Left renal pelvis (tissue), 4 donors: ENCODE measurements around the gene TTLL8. TPM values are rescaled to one million over a fixed set of nuclear protein-coding genes. Genes with fewer than 3 reads are reported as not detected.
"Not testable (repeated sequence)": the region's sequence is repeated elsewhere in the genome, so short reads cannot be mapped to it uniquely, and the experiment has no call there.

Experiments used
- DNase-seq, 4 donors: peaks; one replicate each; pipeline ENCODE4 v3.0.0-alpha.2; 2013; ENCODE audit warnings: low read depth in 4 of 4, low spot score in 3 of 4
- polyA plus RNA-seq, 4 donors: library from polyadenylated mRNA; unstranded; fragments of 120-200 nt; gene quantifications; one replicate each; pipeline ENCODE4 v1.2.1, GENCODE V29; 2013; ENCODE audit not compliant: insufficient read length in 4 of 4

TTLL8 gene
- polyA plus RNA-seq, 4 donors = 0.05 TPM; not detected in 3

DNA sequence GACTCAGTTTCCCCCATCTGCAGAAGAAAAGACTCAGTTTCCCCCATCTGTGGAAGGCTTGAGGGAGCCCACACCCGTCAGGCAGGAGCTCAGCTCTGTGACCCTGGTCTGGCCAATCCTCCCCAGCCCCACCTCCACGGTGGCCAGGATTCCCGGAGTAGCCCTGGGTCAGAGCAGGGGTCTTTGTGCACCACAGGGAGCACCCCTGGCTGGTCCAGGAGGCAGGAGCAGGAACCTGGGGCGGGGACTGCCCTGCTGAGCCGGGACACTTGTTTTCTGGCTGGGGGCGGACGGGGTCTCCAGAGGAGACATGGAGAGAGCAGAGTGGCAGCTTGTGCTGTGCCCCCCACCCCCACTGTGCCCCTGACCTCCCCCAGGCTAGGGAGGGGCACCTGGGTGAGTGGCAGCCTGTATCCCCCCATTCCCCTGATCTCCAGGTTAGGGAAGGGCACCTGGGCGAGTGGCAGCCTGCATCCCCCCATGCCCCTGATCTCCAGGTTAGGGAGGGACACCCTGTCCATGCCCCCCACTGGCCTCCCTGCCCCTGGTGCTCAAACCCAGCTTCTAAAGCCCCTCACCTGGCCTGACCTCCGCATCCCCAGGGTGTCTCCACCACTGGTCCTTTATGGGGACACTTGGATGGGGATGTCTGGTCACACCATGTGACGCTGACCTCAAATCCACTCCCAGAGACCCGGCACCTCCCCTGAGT is 64.3 kb downstream of the TTLL8 start:
- no peak for DNase-seq

- DNase-seq = no peak
These were observed 65.0 kb downstream of the TTLL8 start for GRCh38 chr22:49992921-49993648.

- no peak for DNase-seq
These were observed 66.1 kb downstream of the TTLL8 start for GRCh38 chr22:49991907-49992533.

- no peak for DNase-seq
These were observed 66.9 kb downstream of the TTLL8 start for GRCh38 chr22:49991167-49991566.

DNA sequence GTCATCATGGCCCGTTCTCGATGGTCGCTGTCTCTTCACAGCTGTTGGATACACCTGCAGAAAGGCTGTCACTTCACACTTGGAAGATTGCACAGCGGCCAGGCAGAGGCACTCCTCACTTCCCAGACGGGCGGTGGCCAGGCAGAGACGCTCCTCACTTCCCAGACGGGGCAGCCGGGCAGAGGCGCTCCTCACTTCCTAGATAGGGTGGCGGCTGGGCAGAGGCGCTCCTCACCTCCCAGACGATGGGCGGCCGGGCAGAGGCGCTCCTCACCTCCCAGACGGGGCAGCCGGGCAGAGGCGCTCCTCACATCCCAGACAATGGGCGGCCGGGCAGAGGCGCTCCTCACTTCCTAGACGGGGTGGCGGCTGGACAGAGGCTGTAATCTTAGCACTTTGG is 68.3 kb downstream of the TTLL8 start:
- not testable (repeated sequence) for DNase-seq

GRCh38 chr22:49986325-49986724 is 71.8 kb downstream of the TTLL8 start:
- no peak for DNase-seq

- no peak for DNase-seq
These were observed 74.7 kb downstream of the TTLL8 start for GRCh38 chr22:49983148-49984042.

DNA sequence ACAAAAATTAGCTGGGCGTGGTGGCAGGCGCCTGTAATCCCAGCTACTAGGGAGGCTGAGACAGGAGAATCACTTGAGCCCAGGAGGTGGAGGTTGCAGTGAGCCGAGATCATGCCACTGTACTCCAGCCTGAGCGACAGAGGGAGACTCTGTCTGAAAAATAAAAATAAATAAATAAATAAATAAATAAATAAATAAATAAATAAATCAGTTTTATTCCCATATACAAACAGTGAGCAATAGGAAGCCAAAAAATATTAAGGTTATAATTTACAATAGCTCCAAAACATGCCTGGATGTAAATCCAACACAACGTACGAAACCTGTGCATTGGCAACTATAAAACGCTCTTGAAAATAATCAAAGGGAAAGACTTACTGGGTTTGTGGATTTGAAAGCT is 76.3 kb downstream of the TTLL8 start:
- not testable (repeated sequence) for DNase-seq

GRCh38 chr22:49979587-49980264 is 78.4 kb downstream of the TTLL8 start:
- DNase-seq = no peak

DNA sequence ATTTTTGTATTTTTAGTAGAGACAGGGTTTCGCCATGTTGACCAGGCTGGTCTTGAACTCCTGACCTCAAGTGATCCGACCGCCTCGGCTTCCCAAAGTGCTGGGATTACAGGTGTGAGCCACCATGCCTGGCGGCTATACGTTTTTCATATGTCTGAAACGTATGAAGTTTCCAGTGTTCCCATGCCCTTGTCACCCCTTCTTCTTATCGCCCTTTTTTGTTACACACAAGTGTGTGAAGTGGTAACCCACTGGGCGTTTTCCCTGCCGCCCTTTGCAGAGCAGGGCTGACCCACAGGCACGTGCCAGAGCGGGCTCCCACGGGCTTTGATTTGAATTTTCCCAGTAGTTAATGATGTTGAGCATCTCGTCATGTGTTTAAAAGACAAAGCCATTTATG is 80.5 kb downstream of the TTLL8 start:
- DNase-seq = no peak

GRCh38 chr22:49976439-49977175 is 81.5 kb downstream of the TTLL8 start:
- no peak for DNase-seq

DNA sequence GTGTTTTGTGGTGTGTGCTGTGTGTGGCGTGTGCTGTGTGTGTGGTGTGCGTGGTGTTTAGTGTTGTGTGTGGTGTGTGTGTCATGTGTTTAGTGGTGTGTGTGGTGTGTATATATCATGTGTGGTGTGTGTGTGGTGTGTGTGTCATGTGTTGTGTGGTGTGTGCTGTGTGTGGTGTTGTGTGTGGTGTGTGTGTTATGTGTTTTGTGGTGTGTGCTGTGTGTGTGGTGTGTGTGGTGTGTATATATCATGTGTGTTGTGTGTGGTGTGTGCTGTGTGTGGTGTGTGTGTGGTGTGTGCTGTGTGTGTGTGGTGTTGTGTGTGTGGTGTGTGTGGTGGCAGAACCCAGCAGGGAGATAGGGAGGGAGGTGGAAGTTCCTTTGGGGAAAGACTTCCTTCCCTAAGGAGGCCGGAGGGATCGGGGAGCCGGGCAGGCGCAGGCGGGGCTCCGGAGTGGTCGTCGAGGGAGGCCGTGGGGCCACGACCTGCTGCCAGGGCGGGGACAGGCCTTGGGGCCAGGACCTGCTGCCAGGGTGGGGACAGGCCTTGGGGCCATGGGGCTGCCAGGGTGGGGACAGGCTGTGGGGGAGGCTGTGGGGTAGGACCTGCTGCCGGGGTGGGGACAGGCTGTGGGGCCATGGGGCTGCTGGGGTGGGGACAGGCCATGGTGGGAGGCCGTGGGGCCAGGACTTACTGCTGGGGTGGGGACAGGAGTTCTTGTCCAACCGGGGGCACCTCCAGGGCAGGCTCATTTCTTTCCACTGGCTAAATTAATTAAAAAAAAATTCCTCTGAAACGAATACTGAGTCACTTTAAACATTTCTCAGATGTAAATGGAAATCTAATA is 82.3 kb downstream of the TTLL8 start:
- no peak for DNase-seq

DNA sequence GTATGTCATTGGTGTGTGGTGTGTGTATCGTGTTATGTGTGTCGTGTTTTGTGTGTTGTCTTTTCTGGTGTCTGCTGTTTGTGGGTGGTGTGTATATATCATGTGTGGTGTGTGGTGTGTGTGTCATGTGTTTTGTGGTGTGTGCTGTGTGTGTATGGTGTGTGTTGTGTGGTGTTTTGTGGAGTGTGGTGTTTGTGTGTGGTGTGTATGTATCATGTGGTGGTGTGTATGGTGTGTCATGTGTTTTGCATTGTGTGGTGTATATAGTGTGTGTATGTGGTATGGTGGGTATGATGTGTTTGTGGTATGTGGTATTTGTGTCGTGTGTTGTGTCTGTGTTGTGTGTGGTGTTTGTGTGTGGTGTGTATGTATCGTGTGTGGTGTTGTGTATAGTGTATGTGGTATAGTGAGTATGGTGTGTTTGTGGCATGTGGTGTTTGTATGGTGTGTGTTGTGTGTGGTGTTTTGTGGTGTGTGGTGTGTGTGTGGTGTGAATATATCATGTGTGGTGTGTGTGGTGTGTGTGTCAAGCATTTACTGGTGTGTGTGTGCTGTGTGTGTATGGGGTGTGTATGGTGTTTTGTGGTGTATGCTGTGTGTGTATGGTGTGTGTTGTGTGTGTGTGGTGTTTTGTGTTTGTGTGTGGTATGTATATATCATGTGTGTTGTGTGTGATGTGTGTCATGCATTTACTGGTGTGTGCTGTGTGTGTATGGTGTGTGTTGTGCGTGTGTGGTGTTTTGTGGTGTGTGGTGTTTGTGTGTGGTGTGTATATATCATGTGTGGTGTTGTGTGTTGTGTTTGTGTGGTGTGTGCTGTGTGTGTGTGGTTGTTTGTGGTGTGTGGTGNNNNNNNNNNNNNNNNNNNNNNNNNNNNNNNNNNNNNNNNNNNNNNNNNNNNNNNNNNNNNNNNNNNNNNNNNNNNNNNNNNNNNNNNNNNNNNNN is 84.8 kb downstream of the TTLL8 start:
- no peak for DNase-seq

- DNase-seq = no peak
These were observed 85.7 kb downstream of the TTLL8 start for GRCh38 chr22:49972163-49973017.

- no peak for DNase-seq
These were observed 86.6 kb downstream of the TTLL8 start for GRCh38 chr22:49971232-49972162.
